MM.1S (cell line): ENCODE measurements around the gene LRMDA.
A peak's percentile ranks its signal among the peaks of the same experiment; 100 is the strongest.

Source experiments
- DNase-seq: peaks from one replicate; pipeline ENCODE4 v3.0.0-alpha.2; 2015
- H2AFZ ChIP-seq: fragments of 300-600 bp; sonication (generic); 2 replicates; pipeline ENCODE4 v1.6.0; 2016; ENCODE audit warnings: antibody characterized with exemption, low read length
- H3F3A ChIP-seq: fragments of 300-600 bp; sonication (generic); 2 replicates; pipeline ENCODE4 v1.6.1; 2016; ENCODE audit warnings: mild to moderate bottlenecking, antibody characterized with exemption, low read length, moderate library complexity, mixed read lengths; ENCODE audit not compliant: insufficient read depth
- H3K27ac ChIP-seq: fragments of 300-600 bp; sonication (generic); 2 replicates; pipeline ENCODE4 v1.5.1; 2016; ENCODE audit warnings: mild to moderate bottlenecking, low read length
- H3K27me3 ChIP-seq: fragments of 300-600 bp; sonication (generic); replicated peaks from 2 replicates; pipeline ENCODE4 v1.6.0; 2016; ENCODE audit warnings: low read length; ENCODE audit not compliant: insufficient read depth
- H3K36me3 ChIP-seq: fragments of 300-600 bp; sonication (generic); replicated peaks from 2 replicates; pipeline ENCODE4 v1.6.1; 2016; ENCODE audit warnings: mild to moderate bottlenecking, low read length, mixed read lengths; ENCODE audit not compliant: insufficient read depth
- H3K4me1 ChIP-seq: fragments of 300-600 bp; sonication (generic); 2 replicates; pipeline ENCODE4 v1.6.1; 2016; ENCODE audit warnings: low read length, mixed read lengths
- H3K4me2 ChIP-seq: fragments of 300-600 bp; sonication (generic); 2 replicates; pipeline ENCODE4 v1.6.0; 2016; ENCODE audit warnings: low read depth, low read length
- H3K4me3 ChIP-seq: fragments of 300-600 bp; sonication (generic); 2 replicates; pipeline ENCODE4 v1.5.1; 2016; ENCODE audit warnings: low read length, mixed read lengths
- H3K79me2 ChIP-seq: fragments of 300-600 bp; sonication (generic); 2 replicates; pipeline ENCODE4 v1.6.1; 2016; ENCODE audit warnings: mixed run types, low read length, mixed read lengths
- H3K9ac ChIP-seq: fragments of 300-600 bp; sonication (generic); 2 replicates; pipeline ENCODE4 v1.6.1; 2016; ENCODE audit warnings: low read length, mixed read lengths
- H3K9me2 ChIP-seq: fragments of 300-600 bp; sonication (generic); replicated peaks from 2 replicates; pipeline ENCODE4 v1.6.1; 2016; ENCODE audit warnings: mild to moderate bottlenecking, low read length, mixed read lengths; ENCODE audit not compliant: insufficient read depth
- H3K9me3 ChIP-seq: fragments of 300-600 bp; sonication (generic); replicated peaks from 2 replicates; pipeline ENCODE4 v1.6.1; 2016; ENCODE audit warnings: mild to moderate bottlenecking, low read length, mixed read lengths; ENCODE audit not compliant: insufficient read depth
- H4K20me1 ChIP-seq: fragments of 300-600 bp; sonication (generic); 2 replicates; pipeline ENCODE4 v1.6.1; 2016; ENCODE audit warnings: mild to moderate bottlenecking, low read length, moderate library complexity, mixed read lengths; ENCODE audit not compliant: insufficient read depth
- EZH2 ChIP-seq: fragments of 300-600 bp; sonication (generic); optimal IDR thresholded peaks from 2 replicates; pipeline ENCODE3; 2017; ENCODE audit warnings: low read depth, mild to moderate bottlenecking, antibody characterized with exemption, low read length, mixed read lengths
- EZH2phosphoT487 ChIP-seq: fragments of 300-600 bp; sonication (generic); IDR thresholded peaks from 2 replicates; pipeline ENCODE4 v1.6.1; 2018; ENCODE audit warnings: antibody characterized with exemption, low read length
- TF ChIP-seq, protein P1 (sequence below): fragments of 300-600 bp; sonication (generic); IDR thresholded peaks from 2 replicates; pipeline ENCODE4 v1.5.1; 2016; ENCODE audit warnings: antibody characterized with exemption, low read length, mixed read lengths

The LRMDA gene

DNA sequence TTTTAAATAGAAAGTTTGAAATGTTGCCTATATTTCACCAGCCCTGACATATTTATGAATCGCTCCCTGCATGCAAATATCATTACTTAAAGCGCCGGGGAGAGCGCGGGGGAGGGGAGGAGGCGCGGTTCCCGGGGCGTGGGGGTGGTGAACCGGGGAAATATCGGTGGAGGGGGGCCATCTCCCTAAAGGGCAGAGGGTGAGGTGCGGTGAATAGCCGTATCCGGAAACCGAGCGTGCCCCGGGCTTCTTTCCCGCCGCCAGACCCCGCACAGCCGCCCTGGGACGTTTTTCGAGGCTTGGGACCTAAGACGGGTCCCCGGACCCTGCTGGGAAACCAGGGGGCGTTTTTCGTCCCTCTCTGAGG is 22.9 kb upstream of the LRMDA start:
- no peaks in the 10 kb centered on the region for H3K36me3 ChIP-seq
- H3F3A ChIP-seq, result peaks cover 13% of the 10 kb centered on the region; the same call in 1 of the 2 replicates
- no peaks in the 10 kb centered on the region for H3K79me2 ChIP-seq
- no peaks in the 10 kb centered on the region for H3K4me1 ChIP-seq
- H3K4me2 ChIP-seq, result peak overlapping the region; percentile 91
- DNase-seq, result no peak
- peak overlapping the region; percentile 83 for H3K4me3 ChIP-seq
- peak overlapping the region; percentile 66; the same call in 1 of the 2 replicates for H3K9ac ChIP-seq
- no peaks in the 10 kb centered on the region for H3K9me3 ChIP-seq
- no peaks in the 10 kb centered on the region for H3K9me2 ChIP-seq
- no peak overlapping the region for H3K27ac ChIP-seq
- no peak overlapping the region; the same call in 1 of the 2 replicates for H2AFZ ChIP-seq
- no peaks in the 10 kb centered on the region for H3K27me3 ChIP-seq
- H4K20me1 ChIP-seq, result no peaks in the 10 kb centered on the region
- TF ChIP-seq, protein P1, sequence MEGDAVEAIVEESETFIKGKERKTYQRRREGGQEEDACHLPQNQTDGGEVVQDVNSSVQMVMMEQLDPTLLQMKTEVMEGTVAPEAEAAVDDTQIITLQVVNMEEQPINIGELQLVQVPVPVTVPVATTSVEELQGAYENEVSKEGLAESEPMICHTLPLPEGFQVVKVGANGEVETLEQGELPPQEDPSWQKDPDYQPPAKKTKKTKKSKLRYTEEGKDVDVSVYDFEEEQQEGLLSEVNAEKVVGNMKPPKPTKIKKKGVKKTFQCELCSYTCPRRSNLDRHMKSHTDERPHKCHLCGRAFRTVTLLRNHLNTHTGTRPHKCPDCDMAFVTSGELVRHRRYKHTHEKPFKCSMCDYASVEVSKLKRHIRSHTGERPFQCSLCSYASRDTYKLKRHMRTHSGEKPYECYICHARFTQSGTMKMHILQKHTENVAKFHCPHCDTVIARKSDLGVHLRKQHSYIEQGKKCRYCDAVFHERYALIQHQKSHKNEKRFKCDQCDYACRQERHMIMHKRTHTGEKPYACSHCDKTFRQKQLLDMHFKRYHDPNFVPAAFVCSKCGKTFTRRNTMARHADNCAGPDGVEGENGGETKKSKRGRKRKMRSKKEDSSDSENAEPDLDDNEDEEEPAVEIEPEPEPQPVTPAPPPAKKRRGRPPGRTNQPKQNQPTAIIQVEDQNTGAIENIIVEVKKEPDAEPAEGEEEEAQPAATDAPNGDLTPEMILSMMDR, result no peak
- TF ChIP-seq EZH2 (no peak), EZH2phosphoT487 (no peak)

DNA sequence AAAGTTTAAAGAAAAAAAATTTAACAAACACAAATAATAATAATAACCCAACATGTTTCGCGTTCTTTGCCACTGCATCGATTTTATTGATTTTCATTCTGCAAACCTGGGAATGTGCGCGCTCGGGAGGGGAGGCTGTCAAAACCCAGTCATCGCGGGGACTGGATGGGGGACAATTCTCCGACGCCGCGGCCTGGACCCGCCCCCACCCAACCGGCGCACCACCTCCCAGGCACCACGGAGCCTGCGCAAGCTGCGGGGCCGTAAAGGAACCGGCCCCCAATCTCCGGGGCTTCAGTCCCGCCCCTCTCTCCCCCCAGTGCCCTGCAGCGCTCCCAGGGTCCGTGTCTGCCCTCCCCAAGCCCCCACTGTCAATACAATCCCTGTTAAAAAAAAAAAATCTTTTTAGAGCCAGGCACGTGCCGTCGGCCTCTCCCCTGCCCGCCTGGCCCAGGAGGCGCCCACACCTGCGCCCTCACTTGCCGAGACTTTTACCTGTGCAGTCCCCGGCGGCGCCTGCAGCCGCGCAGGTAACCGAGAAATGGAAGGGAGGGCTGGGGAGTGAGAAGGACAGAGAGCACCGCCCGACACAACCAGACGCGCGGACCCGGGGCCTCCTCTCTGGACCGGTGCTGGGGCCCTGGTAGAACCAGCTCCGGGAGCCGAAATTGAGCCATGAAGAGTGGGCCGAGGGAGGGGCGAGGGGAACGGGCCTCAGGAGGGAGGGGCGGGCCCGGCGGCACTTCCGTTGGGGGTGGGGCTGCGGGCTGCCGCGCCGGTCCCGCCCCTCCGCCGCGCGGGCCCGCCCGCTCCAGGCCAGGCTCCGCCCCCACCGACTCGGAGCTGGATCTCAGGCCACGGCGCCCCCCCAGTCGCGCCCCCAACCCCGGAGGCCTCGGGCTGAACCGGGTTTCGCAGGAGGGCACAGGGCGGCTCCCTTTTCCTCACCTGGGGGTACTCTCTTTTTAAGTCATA is 22.2 kb upstream of the LRMDA start:
- Histone ChIP-seq H3K9me3 (no peaks in the 10 kb centered on the region), H3K79me2 (no peaks in the 10 kb centered on the region), H2AFZ (peak overlapping the region; percentile 93), H3K27ac (peak overlapping the region; percentile 56; the same call in 1 of the 2 replicates), H3K4me1 (no peaks in the 10 kb centered on the region), H4K20me1 (no peaks in the 10 kb centered on the region), H3K4me3 (peak overlapping the region; percentile 83), H3K27me3 (no peaks in the 10 kb centered on the region), H3K9me2 (no peaks in the 10 kb centered on the region), H3F3A (peaks cover 7% of the 10 kb centered on the region; the same call in 1 of the 2 replicates), H3K9ac (peak overlapping the region; percentile 66), H3K4me2 (peak overlapping the region; percentile 91; the same call in 1 of the 2 replicates), H3K36me3 (no peaks in the 10 kb centered on the region)
- TF ChIP-seq, protein P1, result peak; percentile 35; the same call in 1 of the 2 replicates
- no peak for TF ChIP-seq EZH2phosphoT487
- peak; percentile 73 for DNase-seq

DNA sequence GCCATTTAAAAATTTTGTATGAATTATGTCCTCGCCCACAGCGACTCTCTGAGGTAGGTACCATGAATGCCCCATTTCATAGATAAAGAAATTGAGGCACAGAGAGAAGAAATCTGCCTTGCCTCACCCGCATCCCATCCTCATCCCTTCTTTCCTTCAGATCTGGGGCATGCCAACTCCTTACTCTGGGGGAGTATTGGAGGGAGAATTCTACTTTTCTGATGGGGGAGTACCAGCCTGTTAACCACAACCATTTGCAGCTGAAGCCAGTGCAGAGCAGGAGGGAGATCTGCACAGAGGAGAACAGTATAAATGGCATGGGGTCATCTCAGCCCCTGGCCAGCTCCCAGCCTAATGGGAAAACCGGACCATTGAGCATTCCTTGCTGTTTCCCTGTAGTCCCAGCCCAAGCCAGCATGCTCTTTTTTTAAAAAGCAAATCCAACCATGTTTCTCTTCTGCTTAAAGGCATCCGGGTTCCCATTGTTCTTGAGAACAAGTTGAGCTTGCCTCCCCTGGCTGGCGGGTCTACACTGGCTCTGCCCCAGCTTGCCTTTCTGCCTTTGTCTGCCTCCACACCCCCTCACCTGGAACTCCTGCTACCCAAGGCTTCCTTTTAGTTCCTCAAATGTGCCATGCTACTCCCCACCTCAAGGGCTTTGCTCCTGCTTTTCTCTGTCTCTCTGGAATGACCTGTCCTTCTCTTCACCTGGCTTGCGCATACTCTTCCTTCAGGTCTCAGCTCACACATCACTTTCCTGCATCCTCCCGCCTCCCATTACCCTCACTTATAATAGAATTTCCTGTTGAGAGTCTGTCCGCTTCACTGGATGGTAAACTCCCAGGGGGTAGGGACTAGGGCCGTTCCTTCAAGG is 21.1 kb upstream of the LRMDA start:
- Histone ChIP-seq H2AFZ (0 out of 2 replicates have a peak overlapping the region, but pooled peaks have one; percentile 87), H3K4me1 (no peaks in the 10 kb centered on the region), H3F3A (peaks cover 7% of the 10 kb centered on the region; the same call in 1 of the 2 replicates), H3K4me2 (peak overlapping the region; percentile 59; the same call in 1 of the 2 replicates), H3K27ac (no peak overlapping the region), H3K9me2 (no peaks in the 10 kb centered on the region), H3K36me3 (no peaks in the 10 kb centered on the region), H3K4me3 (no peak overlapping the region), H3K27me3 (no peaks in the 10 kb centered on the region), H3K9ac (no peak overlapping the region), H3K9me3 (no peaks in the 10 kb centered on the region), H3K79me2 (no peaks in the 10 kb centered on the region), H4K20me1 (no peaks in the 10 kb centered on the region)
- no peak for DNase-seq
- no peak for TF ChIP-seq EZH2
- TF ChIP-seq EZH2phosphoT487, result no peak
- TF ChIP-seq, protein P1, result no peak
